ENCODE results near the gene CCL16.
"Not testable (repeated sequence)": the region's sequence is repeated elsewhere in the genome, so short reads cannot be mapped to it uniquely, and the experiment has no call there.

CCL16 gene

DNA sequence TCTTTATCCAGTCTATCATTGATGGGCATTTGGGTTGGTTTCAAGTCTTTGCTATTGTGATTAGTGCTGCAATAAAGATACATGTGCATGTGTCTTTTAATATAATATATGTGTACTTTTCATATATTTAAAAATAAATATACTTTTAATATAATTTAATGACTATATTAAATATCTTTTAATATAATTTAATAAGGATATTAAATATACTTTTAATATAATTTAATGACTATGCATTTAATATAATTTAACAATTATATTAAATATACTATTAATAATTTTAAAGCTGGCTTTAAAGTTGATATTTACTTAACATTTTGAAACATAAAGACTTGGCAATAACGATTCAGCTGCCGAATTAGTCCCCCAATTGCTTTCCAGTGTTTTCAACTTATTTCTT lies 35.3 kb upstream of the CCL16 start:
- TF ChIP-seq, protein P1, sequence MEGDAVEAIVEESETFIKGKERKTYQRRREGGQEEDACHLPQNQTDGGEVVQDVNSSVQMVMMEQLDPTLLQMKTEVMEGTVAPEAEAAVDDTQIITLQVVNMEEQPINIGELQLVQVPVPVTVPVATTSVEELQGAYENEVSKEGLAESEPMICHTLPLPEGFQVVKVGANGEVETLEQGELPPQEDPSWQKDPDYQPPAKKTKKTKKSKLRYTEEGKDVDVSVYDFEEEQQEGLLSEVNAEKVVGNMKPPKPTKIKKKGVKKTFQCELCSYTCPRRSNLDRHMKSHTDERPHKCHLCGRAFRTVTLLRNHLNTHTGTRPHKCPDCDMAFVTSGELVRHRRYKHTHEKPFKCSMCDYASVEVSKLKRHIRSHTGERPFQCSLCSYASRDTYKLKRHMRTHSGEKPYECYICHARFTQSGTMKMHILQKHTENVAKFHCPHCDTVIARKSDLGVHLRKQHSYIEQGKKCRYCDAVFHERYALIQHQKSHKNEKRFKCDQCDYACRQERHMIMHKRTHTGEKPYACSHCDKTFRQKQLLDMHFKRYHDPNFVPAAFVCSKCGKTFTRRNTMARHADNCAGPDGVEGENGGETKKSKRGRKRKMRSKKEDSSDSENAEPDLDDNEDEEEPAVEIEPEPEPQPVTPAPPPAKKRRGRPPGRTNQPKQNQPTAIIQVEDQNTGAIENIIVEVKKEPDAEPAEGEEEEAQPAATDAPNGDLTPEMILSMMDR (IDR thresholded peaks at IDR 0.05; ENCODE audit: low read depth, low read length, missing control alignments), result no peak
- DNase-seq (ENCODE audit: extremely low read depth, low read depth), result no peak
- H3K4me3 ChIP-seq (replicated peaks; ENCODE audit: low read depth, low read length), result no peak overlapping the region

DNA sequence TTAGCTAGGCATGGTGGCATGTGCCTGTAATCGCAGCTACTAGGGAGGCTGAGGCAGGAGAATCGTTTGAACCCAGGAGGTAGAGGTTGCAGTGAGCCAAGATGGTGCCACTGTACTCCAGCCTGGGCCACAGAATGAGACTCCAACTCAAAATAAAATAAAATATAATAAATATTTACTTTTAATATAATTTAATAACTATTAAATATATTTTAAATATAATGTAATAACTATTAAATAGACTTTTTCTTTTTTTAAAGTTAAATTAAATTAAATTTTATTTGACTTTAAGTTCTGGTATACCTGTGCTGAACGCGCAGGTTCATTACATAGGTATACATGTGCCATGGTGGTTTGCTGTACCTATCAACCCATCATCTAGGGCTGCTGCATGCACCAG lies 34.6 kb upstream of the CCL16 start:
- H3K4me3 ChIP-seq (replicated peaks; ENCODE audit: low read depth, low read length); DNase-seq (ENCODE audit: extremely low read depth, low read depth): not testable (repeated sequence)

DNA sequence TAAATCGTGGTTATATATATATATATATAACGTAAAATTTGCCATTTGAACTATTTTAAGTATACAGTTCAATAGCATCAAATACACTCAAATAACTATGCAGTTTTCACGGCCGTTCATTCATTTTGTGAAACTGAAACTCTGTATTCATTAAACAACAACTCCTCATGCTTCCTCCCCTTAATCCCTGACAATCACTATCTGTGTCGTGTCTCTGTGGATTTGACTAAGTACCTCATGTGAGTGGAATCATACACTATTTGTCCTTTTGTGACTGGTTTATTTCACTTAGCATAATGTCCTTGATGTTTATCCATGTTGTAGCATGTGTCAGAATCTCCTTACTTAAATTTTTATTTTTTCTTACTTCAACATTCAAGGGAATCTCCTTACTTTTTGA lies 33.6 kb upstream of the CCL16 start:
- no peak for DNase-seq (ENCODE audit: extremely low read depth, low read depth)
- H3K4me3 ChIP-seq (replicated peaks; ENCODE audit: low read depth, low read length), result no peak overlapping the region

DNA sequence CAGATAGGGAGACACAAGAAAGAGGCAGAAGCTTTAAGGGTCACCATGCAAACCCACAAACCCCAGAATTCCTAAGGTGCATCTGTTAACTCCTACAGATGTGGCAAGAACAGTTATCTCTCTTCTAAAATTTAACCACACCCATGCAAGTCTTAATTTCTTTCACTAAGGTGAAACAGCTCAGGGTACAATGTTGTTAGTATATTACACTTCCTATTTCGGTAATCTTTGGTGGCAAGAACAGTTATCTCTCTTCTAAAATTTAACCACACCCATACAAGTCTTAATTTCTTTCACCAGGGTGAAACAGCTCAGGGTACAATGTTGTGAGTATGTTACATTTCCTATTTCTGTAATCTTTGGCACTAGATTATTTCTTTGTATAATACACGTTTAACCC lies 29.9 kb upstream of the CCL16 start:
- DNase-seq (ENCODE audit: extremely low read depth, low read depth), result no peak
- TF ChIP-seq, protein P1 (IDR thresholded peaks at IDR 0.05; ENCODE audit: low read depth, low read length, missing control alignments), result no peak
- no peak overlapping the region for H3K4me3 ChIP-seq (replicated peaks; ENCODE audit: low read depth, low read length)

More for the DNA sequence above, 33.6 kb upstream of the CCL16 start:
- TF ChIP-seq, protein P1 (IDR thresholded peaks at IDR 0.05; ENCODE audit: low read depth, low read length, missing control alignments), result no peak

DNA sequence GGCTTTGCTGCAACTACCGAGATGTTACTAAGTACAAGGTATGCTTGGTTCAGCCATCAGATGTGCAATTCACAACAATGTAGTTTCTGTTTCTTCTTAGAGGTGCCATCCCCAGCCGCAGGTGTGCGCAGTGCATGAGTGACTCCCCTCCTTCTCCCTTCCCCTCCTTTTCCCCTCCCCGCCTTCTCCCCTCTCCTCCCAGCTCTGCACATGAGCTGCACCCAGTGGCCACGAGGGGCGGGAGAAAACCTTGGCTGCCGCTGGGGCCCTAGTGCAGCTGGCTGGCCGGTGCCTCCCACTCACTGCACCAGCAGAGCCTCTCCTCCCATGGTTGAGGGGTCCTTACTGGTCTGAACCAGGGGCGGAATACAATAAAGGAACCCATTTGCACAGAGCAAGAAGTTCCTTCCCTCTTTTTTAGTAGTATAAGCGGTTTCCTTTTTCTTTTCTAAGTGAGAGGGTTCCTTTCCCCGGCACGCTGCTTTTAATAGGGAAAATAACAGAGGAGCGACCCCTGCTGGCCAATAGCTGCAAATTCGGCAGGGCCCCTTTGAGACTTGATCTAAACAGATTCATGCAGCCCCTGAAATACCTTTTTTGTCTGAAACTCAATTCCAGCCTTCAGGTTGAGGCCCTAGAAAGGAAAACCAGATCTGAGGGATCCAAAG lies 27.8 kb upstream of the CCL16 start:
- no peak overlapping the region for H3K4me3 ChIP-seq (replicated peaks; ENCODE audit: low read depth, low read length)
- TF ChIP-seq, protein P1 (IDR thresholded peaks at IDR 0.05; ENCODE audit: low read depth, low read length, missing control alignments), result peak; percentile 67
- no peak for DNase-seq (ENCODE audit: extremely low read depth, low read depth)

DNA sequence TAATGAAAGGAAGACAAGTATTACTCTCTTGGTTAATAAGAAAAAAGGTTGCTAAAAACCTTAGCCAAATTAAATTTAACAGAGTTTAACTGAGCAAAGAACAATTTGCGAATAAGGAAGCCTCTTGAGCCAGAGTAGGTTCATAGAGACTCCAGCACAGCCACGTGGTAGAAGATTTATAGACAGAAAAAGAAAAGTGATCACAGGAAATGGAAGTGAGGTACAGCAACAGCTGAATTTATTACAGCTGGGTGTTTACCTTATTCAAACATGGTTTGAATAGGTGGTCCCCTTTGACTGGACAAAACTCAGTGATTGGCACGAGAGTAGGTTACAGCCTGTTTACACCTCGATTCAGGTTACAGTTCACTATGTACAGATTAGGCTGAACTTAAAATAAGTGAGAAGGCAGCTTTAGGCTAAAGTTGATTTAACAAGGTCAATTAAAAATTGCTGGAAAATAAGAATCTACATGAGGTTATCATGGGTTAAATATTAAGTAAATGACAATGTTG lies 23.4 kb upstream of the CCL16 start:
- TF ChIP-seq, protein P1 (IDR thresholded peaks at IDR 0.05; ENCODE audit: low read depth, low read length, missing control alignments), result no peak
- no peak for DNase-seq (ENCODE audit: extremely low read depth, low read depth)
- H3K4me3 ChIP-seq (replicated peaks; ENCODE audit: low read depth, low read length), result no peak overlapping the region

DNA sequence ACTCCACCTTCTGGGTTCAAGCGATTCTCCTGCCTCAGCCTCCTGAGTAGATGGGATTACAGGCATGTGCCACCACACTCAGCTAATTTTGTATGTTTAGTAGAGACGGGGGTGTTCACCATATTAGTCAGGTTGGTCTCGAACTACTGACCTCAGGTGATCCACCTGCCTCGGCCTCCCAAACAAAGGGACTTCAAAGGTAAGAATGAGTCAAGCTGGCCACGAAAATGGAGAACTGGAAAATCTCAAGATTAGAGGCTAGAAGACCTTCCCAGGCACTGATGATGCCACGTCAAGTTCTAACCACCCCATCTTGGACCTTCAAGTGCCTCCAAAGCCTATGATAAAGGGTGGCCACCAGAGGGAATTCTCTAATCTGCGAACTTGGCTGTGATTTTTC lies 21.3 kb upstream of the CCL16 start:
- TF ChIP-seq, protein P1 (IDR thresholded peaks at IDR 0.05; ENCODE audit: low read depth, low read length, missing control alignments), result no peak
- no peak for DNase-seq (ENCODE audit: extremely low read depth, low read depth)
- H3K4me3 ChIP-seq (replicated peaks; ENCODE audit: low read depth, low read length), result no peak overlapping the region

Measured in HFF-Myc (cell line).